ENCODE results near the gene FBXO2. TPM values are rescaled to one million over a fixed set of nuclear protein-coding genes. Genes with fewer than 3 reads are reported as not detected.

The FBXO2 gene
- total RNA-seq, 1 donor from 2014 or later: 22.0 TPM

Other genes with a start within 250 kb of the FBXO2 start
- gene DISP3, start 175.3 kb downstream of the FBXO2 start, total RNA-seq: 0.09 TPM
- gene FBXO44, start 448 bp upstream of the FBXO2 start, total RNA-seq: 43.6 TPM
- 13.8 TPM for gene FBXO6, start 9.8 kb upstream of the FBXO2 start, total RNA-seq
- gene MAD2L2, start 26.7 kb upstream of the FBXO2 start, total RNA-seq: 22.0 TPM
- gene DRAXIN, start 37.3 kb upstream of the FBXO2 start, total RNA-seq: 0.12 TPM
- gene AGTRAP, start 81.7 kb upstream of the FBXO2 start, total RNA-seq: 38.7 TPM
- gene C1orf167, start 107.8 kb upstream of the FBXO2 start, total RNA-seq: 0.29 TPM
- gene MTHFR, start 151.5 kb upstream of the FBXO2 start, total RNA-seq: 47.2 TPM
- 27.1 TPM for gene CLCN6, start 151.8 kb upstream of the FBXO2 start, total RNA-seq
- gene NPPA, start 193.4 kb upstream of the FBXO2 start, total RNA-seq: not detected
- not detected for gene NPPB, start 204.5 kb upstream of the FBXO2 start, total RNA-seq

Data from mucosa of gallbladder (tissue), 1 donor.